NCI-H146 treated with DMSO at 0.1 percent for 48 hours (cell line): ENCODE data around the gene TATDN3.
"Not testable (repeated sequence)": the region's sequence is repeated elsewhere in the genome, so short reads cannot be mapped to it uniquely, and the experiment has no call there.

Experiments
- DNase-seq: peaks from one replicate; lab custom pipeline; 2025; ENCODE audit not compliant: unreplicated experiment; lab: John Stamatoyannopoulos, UW

The TATDN3 gene

GRCh38 chr1:212774584-212774983 lies 17.1 kb upstream of the TATDN3 start:
- no peak for DNase-seq

DNA sequence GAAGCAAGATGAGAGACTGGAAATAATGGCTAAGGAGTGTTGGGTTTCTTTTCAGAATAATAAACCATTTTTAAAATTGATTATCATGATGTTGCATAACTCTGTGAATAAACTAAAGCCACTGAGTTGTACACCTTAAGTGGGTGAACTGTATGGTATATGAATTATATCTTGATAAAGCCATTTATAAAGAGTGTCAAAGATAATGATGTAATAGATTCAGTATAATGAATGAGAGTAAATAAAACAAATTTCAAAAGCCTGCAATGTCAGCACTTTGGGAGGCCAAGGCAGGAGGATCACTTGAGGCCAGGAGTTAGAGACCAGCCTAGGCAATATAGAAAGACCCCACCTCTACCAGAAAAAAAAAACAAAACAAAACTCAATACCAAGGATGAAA lies 16.5 kb upstream of the TATDN3 start:
- DNase-seq: no peak

- DNase-seq: no peak
Observed at GRCh38 chr1:212777151-212777550, 14.5 kb upstream of the TATDN3 start.

DNA sequence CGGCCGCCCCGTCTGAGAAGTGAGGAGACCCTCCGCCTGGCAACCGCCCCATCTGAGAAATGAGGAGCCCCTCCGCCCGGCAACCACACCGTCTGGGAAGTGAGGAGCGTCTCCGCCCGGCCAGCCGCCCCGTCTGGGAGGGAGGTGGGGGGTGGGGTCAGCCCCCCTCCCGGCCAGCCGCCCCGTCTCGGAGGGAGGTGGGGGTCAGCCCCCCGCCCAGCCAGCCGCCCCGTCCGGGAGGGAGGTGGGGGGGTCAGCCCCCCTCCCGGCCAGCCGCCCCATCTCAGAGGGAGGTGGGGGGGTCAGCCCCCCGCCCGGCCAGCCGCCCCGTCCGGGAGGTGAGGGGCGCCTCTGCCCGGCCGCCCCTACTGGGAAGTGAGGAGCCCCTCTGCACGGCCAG lies 12.6 kb upstream of the TATDN3 start:
- not testable (repeated sequence) for DNase-seq

- DNase-seq: no peak
Observed at GRCh38 chr1:212780759-212781158, 10.9 kb upstream of the TATDN3 start.

DNA sequence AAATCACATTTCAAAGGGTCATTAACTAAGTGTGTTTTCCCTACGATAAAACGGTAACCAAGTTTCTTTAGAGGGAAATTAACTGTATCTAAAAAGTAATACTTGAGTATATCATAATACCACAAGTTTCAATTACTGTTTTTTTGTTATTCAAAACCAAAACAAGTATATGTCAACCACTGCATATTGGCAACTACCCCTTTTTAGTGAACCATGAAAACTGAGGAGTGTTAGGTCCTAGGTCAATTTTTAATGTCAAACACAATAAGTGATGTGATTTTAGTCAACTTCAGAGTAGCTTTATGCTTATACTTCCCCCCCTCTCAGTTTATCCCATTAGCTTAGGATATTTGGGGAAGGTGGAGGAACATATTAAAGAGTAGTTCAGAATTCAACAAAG lies 10.5 kb upstream of the TATDN3 start:
- DNase-seq: no peak

DNA sequence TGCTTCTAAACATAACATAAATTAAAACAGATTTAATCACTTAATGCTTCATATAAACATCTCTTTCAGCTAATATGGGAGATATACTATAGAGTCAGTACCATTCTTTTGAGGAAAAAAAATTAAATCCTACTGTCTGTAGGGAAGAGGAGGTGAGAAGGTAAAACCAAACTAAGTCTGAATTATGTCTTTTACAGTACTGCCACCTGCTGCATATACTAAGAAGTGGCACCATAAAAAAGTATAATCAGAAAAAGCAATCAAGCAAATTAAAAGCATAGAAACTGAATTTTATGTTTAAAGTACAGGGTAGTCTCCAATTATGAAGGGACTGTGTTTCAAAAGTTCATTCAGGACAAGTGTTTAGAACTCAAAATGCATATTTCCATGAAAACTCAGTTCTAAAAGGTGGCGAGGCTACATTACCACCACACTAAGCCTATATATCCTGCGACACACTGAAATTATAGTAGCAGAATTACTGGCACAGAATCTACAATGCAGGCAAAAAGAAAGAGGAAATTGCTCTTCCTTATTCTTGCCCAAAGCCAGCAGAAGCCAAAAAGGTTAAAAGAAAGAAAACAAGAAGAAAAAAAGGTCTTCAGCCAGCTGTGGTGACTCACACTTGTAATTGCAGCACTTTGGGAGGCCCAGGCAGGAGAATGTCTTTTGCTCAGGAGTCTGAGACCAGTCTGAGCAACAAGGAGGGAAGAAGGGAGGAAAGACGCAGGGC lies 9.1 kb upstream of the TATDN3 start:
- DNase-seq: peak; percentile 17

- no peak for DNase-seq
Observed at GRCh38 chr1:212783976-212784375, 7.7 kb upstream of the TATDN3 start.

DNA sequence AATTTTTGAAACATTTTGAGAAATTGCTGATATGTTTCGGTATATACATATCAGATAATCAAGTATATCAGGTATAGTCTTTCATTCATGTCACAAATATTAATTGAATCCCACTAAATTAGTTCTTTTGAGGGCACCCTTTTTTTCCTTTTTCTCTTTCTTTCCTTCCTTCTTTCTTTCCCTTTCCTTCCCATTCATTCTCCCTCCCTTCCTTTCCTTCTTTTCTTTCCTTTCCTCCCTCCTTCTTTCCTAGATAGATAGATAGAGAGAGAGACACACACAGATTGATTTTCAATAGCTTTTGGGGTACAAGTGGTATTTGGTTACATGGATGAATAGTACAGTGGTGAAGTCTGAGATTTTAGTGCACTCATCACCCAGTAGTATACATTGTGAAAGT lies 5.8 kb upstream of the TATDN3 start:
- DNase-seq: no peak

DNA sequence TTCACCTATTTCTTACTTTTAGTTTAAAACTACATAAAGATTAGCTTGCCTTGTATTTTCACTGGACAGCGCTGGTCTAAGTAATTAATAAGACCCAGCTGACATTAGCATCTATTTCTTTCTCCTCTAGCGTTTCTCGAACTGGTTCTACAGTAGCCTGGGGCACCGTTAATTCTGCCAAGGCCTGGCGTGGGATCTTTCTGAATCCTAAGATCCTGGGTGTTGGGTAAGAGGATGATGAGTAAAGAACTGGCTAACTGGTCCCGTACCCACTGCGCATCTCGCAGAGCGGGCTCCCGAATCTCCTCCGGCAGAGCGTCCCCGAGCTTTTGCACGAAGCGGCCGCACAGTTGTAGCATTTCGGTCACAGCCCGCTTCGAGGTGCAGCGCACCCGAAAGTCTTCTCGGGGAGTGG lies 426 bp upstream of the TATDN3 start:
- DNase-seq: peak; percentile 69

DNA sequence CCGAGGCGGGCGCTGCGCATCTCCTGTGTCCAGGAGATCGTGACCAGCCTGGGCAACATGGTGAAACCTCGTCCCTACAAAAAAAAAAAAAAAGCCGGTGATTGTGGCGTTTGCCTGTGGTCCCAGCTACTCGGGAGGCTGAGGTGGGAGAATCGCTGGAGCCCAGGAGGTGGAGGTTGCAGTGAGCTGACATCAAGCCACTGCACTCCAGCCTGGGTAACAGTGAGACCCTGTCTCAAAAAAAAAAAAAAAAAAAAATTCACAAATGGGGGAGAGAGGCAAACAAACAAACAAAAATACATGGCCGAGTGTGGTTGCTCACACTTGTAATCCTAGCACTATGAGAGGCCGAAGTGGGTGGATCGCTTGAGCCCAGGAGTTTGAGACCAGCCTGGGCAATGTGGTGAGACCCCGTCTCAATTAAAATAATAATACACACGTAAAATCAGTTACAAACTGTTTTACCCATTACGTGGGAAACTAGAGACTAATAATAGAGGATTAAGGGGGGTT lies 758 bp downstream of the TATDN3 start:
- no peak for DNase-seq

- no peak for DNase-seq
Observed at GRCh38 chr1:212794561-212795014, 2.9 kb downstream of the TATDN3 start.

DNA sequence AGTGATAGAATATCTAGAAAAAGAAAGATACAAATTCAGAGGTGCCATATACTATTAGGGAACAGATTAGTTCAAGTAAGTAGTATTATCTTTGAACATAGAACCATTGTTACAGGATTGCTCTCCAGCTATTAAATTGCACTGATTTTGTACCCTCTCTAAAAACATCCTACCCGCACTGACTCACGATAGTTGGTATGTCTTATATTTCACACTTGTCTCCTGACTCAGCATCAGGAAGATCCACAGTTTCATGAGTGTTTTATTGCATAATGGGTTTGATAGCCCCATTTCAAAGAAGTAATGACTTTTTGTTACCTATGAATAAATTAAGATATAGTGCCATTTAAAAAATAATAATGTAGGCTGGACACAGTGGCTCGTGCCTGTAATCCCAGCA lies 6.0 kb downstream of the TATDN3 start:
- DNase-seq: no peak

DNA sequence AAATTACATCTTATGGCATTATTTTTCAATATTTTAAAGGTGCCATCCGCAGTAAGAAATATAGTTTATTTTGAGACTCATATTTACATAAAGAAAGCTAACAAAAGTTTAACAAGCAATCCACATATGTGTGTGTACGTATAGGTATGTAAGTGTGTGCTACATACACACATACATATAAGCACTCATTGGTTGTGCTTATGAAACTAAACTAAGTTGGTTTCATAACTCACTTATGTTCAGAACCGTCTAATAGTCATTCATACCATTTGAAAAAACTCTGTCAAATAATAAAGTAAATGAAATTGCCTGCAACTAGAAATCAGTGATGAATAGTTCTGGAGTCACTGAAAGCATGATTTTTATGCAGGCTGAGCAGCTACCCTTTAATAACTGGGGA lies 14.1 kb downstream of the TATDN3 start:
- no peak for DNase-seq

- peak; percentile 93 for DNase-seq
Observed at GRCh38 chr1:212814537-212815334, 23.0 kb downstream of the TATDN3 start.

GRCh38 chr1:212816567-212817278 lies 25.0 kb downstream of the TATDN3 start:
- DNase-seq: peak; percentile 44

DNA sequence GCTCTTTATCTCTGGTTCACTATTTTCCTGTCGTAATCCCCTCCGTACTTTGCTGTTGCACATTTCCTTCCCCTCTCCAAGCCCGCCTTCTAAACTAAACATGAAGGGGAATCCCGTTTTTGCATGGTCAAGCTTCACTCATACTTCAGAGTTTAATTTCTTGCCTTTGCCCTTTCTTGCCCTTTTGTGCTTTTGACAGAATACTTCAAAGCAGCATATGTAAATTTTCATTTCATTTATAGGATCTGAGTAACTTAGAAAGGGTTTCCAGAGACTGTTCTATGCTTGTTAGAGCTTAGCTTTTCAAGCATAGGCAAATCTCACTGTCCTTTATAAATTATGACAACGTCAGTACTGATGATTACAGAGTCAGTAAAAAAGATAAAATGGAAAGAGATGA lies 28.0 kb downstream of the TATDN3 start:
- no peak for DNase-seq

- no peak for DNase-seq
Observed at GRCh38 chr1:212820969-212821368, 29.3 kb downstream of the TATDN3 start.

DNA sequence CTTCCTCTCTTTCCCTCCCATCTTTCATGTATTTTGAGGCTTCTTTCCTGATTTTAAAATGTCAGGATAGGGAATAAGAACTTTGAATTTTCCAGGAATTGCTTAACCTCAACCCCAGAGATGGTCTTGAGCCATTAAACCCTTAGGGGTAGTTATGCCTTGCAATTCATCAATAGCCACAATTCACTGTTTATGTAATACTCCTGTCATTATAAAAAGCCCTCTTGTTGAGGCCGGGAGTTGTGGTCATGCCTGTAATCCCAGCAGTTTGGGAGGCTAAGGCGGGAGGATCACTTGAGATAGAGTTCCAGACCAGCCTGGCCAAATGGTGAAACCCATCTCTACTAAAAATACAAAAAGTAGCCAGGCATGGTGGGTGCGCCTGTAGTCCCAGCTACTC lies 31.3 kb downstream of the TATDN3 start:
- DNase-seq: no peak

- no peak for DNase-seq
Observed at GRCh38 chr1:212824201-212824600, 32.5 kb downstream of the TATDN3 start.

- DNase-seq: no peak
Observed at GRCh38 chr1:212825798-212826452, 34.2 kb downstream of the TATDN3 start.
